ENCODE data around the gene GMPPB.

The GMPPB gene

DNA sequence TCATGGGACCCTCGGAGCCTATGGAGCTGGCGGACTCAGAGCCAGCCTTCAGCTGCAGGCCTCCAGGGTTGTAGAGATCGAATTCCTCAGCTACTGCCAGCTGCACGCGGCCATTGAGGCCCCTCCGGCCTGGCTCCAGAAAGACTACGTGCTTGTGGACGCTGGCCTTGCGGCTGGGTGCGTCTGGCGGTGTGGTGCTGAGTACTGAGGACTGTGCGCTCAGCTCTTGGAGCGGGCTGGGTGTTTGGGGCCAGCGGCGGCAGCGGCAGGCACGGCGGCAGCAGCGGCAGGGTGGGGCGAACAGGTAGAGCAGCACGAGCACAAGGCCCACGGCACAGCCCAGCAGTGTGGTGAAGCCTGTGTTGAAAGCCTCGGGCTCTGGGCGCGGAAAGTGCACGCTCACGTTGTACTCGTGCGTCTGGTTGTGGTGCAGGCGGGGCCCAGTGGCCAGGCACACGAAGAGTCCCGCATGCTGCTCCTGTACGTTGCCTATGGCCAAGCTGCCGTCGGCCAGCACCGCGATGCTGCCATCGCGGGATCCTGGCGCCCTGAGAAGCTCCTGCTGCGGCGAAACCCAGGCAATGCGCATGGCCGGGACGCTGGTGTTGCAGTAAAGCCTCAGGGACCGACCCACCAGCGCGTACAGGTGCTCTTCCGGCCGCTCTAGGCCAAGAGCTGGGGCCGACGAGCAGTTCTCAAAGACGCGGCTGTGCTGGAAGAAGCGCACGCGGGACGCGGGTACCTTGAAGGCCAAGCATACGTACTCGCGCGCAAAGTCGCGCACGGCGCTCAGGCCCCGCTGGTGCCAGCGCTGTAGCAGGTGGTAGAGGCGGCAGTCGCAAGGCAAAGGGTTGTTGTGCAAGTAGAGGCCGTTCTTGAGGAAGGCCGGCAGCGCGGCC, 5.5 kb downstream of the GMPPB start:
- DNase-seq (ENCODE audit: low read depth), result no peak
- H3K4me3 ChIP-seq (ENCODE audit: low read depth, low read length), result no peak overlapping the region
- TF ChIP-seq CTCF (IDR thresholded peaks at IDR 0.05; ENCODE audit: low read depth, low read length, missing control alignments), result no peak

DNA sequence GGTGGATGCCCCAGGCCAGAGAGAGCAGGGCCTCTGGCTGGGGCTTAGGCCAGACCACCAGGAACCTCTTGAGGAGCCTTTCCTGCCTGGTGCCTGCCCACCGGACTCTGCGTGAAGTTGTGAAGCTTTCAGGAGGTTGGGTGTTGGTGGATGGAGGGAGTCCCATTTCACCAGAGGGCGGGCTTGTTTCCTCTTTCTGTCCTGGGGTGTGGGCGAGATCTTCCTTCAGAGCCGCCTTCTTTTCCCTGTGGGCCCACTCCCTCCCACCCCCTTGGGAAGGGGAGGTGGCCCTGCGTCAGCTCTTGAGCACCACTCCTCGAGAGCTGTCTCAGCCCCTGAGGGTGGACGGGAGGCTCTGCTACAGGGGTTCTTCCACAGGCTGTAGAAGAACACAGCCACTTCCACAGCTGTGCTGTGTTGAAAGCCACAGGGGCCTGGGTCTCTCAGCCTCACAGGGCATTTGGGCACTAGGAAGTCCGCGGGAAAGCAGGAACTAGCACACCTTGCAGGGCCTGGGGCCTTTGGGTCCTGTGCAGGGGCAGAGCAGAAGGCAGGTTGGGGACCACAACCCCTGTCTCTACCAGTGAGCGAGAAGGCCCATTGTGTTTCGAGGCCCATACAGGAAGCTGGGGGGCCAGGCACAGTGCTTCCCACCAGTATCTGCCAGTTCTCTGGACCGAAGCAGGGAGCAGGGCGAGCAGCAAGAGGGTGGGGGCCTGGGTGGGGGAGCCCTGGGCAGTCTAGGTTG, 6.4 kb downstream of the GMPPB start:
- TF ChIP-seq CTCF (IDR thresholded peaks at IDR 0.05; ENCODE audit: low read depth, low read length, missing control alignments), result no peak
- no peak overlapping the region for H3K4me3 ChIP-seq (ENCODE audit: low read depth, low read length)
- no peak for DNase-seq (ENCODE audit: low read depth)

DNA sequence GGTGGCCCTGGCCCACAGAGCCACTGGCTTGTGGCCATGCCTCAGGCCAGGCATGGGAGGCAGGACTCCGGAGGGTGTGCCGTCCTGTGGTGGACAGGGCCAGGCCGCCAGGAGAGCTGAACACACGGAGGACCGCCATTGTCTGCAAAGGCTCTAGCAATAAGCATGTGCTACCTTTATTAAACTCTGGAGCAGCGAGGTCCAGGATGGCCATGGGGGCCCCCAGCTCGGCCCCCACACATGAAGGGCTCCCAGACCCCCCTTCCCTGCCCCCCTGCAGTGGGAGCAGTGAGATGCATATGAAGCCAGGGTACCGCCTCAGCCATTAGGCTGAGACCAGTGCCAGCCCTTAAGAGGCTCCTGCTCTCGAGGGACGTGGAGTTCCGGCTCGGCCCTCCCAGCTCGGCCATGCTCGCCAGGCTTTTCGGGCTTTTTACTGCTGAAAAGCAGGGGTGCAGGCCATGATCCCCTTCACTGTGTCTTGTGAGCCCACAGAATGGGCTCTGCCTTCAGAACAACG, 7.0 kb downstream of the GMPPB start:
- no peak for TF ChIP-seq CTCF (IDR thresholded peaks at IDR 0.05; ENCODE audit: low read depth, low read length, missing control alignments)
- H3K4me3 ChIP-seq (ENCODE audit: low read depth, low read length), result no peak overlapping the region
- DNase-seq (ENCODE audit: low read depth), result no peak

GRCh38 chr3:49716169-49716568, 7.6 kb downstream of the GMPPB start:
- no peak for TF ChIP-seq CTCF (IDR thresholded peaks at IDR 0.05; ENCODE audit: low read depth, low read length, missing control alignments)
- DNase-seq (ENCODE audit: low read depth), result no peak
- H3K4me3 ChIP-seq (ENCODE audit: low read depth, low read length), result no peak overlapping the region

DNA sequence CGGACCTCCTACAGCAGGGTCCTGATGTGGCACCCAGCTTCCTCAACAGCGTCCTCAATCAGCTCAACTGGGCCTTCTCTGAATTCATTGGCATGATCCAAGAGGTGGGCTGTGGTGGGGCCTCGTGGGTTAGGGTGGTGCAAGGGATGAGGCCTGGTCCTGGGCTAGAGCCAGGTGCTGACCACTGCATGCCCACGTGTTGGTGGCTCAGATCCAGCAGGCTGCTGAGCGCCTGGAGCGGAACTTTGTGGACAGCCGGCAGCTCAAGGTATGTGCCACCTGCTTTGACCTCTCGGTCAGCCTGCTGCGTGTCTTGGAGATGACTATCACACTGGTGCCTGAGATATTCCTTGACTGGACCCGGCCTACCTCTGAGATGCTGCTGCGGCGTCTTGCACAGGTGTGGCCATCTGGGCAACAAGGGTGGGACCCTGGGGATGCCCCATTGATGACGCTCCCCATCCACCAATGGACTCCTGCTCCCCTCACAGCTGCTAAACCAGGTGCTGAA, 8.1 kb downstream of the GMPPB start:
- DNase-seq (ENCODE audit: low read depth), result no peak
- no peak for TF ChIP-seq CTCF (IDR thresholded peaks at IDR 0.05; ENCODE audit: low read depth, low read length, missing control alignments)
- no peak overlapping the region for H3K4me3 ChIP-seq (ENCODE audit: low read depth, low read length)

- no peak for TF ChIP-seq CTCF (IDR thresholded peaks at IDR 0.05; ENCODE audit: low read depth, low read length, missing control alignments)
- DNase-seq (ENCODE audit: low read depth), result no peak
Measured at GRCh38 chr3:49714728-49715550, 8.8 kb downstream of the GMPPB start.

More at GRCh38 chr3:49714728-49715550, 8.8 kb downstream of the GMPPB start:
- no peak overlapping the region for H3K4me3 ChIP-seq (ENCODE audit: low read depth, low read length)
